Lung microvascular endothelial cell (primary cell): ENCODE results near the gene SCFD2. TPM values are rescaled to one million over a fixed set of nuclear protein-coding genes. Genes with fewer than 3 reads are reported as not detected.

Experiments
- DNase-seq, 2 donors: peaks; one replicate each; pipeline versions ENCODE4 v3.0.0 to v3.0.0-alpha.2; 2010; ENCODE audit warnings: low read depth in 2 of 2
- total RNA-seq: library from RNA; depleted of rRNA; stranded (reverse); fragments of >200 nt; gene quantifications from 2 replicates; pipeline ENCODE4 v1.2.1, GENCODE V29; 2014

SCFD2 gene
- total RNA-seq, 1 donor from 2014 or later = 11.3 TPM

DNA sequence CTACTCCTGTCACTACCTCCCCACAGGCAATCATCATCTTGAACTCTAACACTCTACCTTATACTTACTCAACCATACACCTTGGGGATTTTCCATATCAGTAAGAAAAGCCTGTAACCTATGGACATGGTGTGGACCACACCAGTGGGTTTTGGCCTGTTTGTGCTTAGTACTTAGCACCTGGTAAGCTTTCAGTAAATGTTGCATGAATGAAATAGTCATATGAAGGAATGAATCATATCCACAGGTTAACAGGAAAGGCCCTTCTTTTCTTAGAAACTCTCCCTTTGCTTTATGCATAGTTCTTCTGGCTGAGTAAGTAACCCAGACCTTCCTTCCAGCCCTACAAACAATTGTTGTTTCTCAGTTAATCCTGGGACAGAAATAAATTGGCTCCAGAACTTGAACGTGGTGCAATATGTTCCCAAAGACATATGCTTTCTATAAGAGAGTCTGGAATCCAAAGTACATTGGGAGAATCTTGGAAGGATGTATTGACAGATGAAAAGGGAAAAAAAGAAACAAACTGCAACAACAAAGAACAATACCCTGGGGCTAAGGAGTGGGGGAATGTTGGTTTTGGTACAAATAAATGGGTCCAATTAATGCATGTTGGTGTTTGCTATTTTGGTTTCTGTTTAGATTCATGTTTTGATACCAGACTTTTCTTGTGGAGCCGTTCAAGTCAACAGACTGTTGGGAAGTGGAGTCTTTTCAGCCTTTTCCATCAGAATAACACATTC is 475.9 kb downstream of the SCFD2 start:
- DNase-seq = peak in 1 of 2 donors; percentile 8

DNA sequence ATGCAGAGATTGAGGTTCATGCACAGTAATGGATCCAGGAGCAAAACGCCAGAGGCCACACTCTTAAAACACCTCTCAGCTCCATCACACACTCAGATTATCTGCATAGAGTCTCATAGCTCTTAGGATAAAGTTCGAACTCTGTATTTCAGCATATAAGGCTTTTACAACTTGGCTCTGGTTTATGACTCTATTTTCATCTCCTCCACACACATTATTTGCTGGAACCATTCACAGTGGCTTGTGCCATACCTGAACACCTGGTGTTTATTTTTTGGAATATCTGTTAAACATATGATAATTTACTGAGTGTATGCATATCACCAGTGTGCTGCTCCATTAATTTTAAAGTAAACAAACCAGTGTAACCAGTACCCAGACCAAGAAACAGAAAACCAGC is 476.5 kb downstream of the SCFD2 start:
- DNase-seq = no peak

DNA sequence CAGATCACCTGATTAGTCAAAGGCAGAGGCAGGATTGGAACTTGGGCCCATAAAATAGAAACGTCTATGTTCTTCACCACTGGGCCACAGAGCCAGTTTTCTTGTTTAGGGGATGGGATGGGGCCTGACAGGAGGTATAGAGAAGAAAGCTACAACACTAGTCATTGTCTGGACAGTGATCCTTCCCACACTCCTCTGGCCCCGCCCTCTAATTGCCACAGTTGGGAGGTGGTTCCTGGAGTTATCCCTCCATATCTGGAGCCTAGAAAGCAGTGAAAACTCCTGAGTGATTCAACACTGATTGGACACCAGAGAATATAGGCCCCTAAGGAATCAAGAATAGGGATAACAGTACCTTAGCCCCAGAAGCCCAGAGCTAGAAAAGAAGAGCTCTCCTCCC is 480.9 kb downstream of the SCFD2 start:
- DNase-seq = no peak

DNA sequence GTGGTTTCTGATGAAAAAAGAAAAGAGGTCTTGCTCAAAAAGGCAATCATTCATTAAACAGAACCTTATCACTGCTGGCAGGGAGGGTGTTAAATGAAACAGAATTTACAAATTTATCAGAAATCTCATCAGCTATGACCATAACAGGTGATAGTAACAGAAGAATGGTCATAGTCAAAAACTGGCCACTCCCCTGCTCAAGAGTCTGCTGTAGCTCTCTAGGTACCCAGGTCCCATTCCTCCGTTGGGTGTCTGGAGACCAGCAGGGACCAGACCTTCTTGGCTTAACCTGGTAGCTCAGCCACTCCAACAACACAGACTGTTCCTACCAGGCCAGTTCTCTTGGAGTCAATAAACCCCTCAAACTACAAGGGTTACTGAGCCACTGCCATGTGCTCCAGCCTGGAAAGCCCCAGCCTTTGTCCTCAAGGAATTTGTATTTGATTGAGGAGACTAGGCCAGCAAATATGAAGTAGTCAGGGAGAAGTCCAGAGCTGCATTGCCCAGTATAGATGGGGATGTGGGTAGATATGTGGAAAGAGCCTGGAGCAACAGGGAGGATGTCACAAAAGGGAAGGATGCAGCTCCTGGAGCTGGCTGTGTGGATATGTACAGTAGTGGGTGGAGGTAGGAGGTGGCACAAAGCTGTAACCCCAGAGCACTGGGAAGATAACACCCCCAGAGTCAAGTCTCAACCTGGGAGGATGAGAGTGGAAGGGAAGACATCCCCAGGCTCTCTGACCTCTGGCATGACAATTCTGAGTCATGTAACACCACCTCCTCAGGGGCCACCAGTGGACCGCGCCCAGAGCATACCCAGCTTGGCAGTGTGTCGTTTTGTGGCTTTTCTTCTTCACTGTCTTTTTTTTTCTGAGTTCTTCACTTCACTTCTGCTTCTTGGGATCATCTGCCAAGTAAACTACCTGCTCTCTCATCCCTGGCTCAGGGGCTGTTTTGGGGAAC is 481.9 kb downstream of the SCFD2 start:
- DNase-seq = no peak

DNA sequence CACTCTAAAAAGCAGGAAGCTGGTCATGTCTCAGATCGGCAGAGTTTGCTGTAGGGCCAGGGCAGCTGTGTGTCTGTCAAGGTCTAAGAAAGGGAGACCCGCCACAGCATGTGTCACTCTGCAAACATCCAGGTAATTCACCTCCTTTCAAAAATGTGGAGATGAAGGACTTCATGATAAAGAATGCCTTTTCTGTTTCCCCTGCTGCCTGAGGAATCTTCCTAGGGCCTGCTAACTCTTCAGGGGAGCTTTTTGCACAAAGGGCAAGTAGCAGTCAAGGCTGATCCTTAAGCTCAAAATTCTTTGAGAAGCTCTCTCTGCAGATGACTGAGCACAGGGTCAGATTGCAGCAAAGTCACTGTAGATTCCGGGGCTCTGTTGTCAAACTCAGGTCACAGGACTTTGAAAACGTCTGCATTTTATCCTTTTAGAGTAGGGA is 482.7 kb downstream of the SCFD2 start:
- no peak for DNase-seq

DNA sequence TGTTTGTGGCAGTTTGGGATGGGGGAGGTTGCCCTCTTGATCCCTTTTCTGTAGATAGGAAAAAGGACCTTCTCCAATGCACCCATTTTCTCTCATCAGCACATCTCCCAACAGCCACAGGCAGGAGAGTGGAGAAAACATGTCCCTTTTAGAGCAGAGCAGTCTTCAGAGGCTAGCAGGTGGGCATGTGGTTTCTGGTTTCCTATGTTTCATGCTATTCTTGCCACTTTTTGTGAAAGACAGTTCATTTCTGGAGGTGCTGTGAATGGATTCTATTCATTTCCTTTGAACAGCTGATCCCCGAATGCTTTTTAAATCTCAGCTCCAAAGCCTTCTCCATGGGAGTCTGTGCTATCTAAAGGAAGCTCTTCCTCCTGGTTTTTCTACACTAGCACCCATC is 484.9 kb downstream of the SCFD2 start:
- no peak for DNase-seq

DNA sequence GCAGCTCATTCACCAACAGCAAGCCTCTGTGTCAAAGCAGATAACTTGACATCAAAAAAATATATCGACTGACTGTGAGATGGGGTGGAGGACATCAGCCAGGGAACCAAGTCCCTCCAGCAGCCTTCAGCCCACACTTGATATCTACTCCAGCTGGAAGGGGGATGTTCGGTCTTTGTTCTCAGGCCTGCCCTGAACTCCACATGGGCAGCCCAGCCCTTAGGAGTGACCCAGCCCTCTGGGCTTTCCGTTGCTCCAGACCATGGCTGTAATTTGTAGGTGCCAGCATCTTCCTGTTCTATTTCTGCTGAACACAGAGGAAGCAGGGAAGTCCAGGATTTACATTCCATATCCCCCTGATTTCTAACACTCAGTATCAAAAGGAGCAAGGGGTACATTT is 486.4 kb downstream of the SCFD2 start:
- no peak for DNase-seq

DNA sequence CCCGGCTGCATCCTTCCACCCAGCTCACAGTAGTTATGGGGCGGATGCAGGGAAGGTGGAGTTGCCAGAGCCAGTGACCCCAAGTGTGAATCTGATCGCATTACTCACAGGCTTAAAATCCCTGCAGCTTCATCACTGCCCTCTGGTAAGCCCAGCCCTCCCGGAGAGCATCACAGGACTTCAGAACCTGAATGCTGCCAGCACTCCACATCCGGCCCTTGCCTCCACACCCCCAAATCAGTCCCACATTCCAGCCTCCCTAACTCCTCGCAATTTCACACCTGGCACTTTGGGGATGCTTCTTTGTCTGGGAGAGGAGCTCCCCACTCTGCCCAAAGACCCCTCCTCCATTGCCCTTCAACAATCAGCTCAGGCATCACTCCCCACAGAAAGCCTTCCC is 488.2 kb downstream of the SCFD2 start:
- no peak for DNase-seq

DNA sequence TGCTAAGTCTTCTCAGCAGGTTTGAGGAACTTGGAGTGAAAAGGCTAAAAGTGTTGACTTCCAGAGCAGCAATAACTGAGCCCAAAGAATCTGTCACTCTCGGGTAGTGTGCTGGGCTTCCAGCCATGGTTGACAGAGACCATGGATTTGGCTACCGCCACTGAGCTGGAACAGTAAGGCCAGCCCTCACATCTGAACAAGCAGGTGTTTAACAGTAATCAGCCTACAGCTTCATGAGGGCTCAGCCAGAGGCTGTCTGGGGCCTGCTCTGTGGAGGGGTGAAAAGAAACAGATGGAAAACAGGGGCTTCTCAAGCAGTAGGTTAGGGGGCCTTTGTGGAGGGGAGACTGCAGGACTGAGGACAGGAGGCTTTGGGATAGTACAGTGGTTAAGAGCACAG is 488.8 kb downstream of the SCFD2 start:
- no peak for DNase-seq

DNA sequence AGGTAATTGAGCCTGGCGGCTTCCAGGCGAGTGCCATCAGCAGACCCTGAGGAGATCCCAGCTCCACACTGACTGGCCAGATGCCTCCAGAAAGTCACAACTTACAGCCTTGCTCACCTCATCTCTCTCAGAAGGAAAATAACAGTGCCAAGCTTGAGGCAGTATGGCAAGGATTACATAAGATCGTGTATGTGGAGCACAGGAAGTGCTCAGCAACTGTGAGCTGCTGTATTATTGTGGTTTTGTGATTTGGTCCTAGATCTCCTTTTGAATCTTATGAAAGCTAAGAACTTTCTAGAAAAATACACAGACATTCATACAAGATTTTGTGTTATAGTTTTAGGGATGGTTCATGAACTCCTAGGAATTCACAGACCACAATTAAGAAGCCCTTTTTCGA is 489.8 kb downstream of the SCFD2 start:
- DNase-seq = no peak

DNA sequence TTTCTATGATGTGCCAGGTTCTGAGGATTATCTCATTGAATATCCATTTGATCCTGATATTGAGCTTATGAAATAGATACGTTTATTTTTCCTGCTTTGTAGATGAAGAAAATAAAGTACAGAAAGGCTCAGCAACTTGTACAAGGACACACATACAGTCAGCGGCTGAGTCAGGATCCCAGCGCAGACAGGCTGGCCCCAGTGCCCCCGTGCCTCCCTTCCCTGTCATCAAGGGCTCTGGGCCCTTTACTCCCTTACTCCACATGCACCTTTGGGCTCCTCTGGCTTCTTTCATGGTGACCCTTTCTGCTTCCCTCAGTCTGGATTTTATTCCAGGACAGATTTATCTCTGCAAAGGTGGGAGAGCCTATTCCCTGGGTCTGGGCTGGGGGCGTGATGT is 490.9 kb downstream of the SCFD2 start:
- no peak for DNase-seq

DNA sequence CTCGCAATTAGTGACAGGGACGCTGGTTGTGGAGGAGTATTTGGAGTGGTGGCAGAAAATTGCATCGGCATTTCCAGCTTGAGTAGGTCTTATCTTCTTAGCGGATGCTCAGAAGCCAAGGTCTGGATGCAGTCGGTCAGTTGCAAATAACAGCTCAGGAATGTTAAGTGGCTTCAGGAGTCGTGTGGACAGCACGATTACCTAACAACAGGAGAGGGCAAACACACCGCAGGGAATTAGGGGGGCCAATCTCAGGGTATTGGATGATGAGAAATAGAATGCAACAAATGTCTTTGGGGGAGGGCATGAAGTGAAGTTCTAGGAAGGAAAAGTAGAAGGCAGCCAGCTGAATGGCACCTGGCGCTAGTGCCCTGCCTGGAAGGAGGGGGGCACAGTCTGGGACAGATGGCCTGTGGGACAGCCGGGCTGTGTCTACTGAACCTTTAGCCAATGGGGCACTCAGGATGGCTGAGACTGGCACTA is 492.0 kb downstream of the SCFD2 start:
- no peak for DNase-seq

DNA sequence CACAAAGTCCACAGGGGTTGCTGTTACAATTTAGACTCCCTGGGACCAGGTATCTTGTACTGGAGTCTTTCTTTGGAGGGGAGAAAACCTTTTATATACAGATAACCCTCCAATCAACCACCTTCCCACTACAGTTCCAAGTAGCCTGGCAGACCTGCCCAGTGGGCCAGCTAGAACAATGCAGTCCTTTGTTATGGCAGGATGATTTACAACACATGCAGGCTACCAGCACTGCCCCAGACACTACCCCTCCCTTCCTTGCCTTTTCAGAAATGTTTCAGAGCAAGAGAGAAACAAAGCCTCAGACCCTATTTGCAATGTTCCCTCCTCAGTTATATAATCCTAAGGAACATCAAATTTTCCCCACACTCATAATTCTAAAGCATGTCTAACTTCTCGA is 492.7 kb downstream of the SCFD2 start:
- DNase-seq = peak in 1 of 2 donors; percentile 13

DNA sequence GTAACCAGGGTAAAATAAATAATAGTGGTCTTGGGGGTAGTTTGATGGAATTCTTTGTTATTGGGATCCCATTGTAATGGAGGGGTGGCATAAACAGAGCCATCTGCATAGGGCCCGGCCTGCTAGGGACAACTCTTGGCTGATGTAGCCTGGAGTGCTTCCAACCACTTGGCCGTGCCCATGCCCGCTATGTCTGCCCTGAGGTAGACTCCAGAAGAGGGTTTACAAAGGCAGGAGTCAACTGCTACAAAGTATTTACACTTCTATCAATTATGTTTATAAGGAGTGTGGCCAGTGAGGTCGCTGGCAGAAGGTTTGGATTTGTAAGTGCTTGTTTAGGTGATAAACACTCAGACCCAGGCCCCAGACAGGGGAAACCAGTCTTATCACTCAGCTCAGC is 495.6 kb downstream of the SCFD2 start:
- no peak for DNase-seq

DNA sequence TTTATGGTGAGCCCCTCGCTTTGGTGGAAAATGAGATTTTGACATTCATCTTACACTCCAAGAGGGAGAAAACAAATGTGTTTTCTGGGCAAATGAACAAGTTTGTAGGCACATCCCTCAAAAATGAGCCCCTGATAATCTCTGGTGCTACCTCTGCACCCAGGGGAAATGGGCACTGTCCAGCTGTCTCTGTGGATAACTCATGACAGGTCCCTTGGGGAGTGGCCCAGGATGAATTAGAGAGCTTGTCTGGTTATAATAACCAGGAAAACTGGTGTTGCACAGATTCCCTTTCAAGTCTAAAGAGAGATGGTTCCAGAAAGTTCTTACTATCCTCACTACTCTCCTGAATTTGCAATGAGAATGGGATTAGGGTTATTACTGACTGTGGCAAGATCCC is 496.2 kb downstream of the SCFD2 start:
- no peak for DNase-seq

DNA sequence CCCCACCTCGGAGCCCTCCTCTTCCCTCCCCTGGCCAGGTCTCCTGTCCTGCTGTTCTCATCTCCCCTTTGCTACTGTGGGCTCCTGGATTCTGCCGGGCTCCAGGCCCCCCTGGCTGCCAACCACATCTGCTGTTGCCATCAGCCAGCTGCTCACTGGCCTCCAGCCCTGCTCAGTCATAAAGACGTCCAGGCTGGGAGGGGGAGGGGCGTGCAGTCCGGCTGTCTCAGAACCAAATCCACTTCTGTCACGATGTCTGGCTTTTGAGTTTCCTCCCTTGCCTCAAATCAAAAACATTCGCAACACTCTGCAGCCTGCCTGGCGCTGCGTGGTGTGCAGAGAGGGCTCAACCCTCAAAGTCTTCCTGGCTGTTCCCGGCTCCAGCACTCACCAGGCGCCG is 496.7 kb downstream of the SCFD2 start:
- DNase-seq = no peak

DNA sequence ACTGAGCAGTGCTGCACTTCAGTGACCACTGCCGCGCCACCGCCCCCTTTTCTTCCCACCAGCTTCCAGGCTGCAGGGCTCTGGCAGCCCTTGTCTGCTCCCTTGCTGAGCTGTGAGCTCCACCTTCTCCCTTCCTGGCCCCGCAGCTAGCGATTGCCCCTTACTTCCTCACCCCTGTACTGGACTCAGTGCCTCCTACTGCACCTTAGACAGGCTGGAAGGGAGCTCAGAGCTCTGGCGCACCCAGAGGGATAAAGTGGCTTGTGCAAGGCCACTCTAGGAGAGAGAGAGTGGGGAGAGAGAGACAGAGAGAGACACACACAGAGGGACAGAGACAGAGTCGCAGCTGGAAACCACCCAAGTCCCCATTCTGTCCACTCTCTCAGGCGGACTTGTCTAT is 497.7 kb downstream of the SCFD2 start:
- DNase-seq = no peak

DNA sequence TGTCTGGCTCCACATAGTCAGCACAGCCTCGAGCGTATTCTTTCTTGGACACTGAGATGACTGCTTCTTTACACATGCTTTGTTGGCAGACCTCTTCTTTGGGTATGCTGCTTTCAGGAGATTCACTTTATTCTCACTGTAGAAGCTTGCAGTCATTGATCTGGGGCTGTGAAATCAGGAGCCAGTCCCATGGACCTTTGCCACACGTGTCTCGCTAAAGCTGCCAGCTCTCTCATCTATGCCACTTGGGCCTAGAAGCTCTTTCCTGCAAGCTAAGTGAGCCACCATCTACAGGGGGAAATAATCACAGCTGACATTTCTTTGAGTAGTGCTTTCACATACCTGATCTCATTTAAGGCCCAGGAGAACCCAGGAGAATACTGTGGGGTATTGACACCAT is 498.7 kb downstream of the SCFD2 start:
- DNase-seq = no peak

DNA sequence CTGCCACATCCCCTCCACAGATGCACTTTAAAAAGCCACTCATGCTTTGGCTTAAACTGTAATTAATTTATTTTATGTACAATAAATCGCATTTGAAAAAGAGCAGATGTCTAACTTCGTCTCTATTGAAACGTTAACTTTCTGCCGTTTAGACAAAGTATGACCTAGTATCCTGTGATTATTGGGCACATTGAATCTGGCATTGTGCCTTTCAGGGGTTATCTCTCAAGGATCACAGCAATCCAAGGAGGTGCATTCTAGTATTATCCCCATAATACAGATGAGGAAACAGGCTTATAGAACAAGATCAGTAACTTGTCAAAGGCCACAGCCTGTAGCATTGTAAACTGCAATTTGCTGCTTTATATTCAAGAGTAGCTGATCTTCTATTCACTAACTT is 499.1 kb downstream of the SCFD2 start:
- no peak for DNase-seq

DNA sequence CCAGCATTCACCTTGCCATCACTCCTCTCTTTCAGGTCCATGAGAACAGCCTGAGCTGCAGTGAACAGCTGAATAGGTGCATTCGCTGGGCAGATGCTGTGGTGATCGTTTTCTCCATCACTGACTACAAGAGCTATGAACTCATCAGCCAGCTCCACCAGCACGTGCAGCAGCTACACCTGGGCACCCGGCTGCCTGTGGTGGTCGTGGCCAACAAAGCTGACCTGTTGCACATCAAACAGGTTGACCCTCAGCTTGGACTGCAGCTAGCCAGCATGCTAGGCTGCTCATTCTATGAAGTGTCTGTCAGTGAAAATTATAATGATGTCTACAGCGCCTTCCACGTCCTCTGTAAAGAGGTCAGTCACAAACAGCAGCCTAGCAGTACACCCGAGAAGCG is 500.6 kb downstream of the SCFD2 start:
- DNase-seq = no peak

DNA sequence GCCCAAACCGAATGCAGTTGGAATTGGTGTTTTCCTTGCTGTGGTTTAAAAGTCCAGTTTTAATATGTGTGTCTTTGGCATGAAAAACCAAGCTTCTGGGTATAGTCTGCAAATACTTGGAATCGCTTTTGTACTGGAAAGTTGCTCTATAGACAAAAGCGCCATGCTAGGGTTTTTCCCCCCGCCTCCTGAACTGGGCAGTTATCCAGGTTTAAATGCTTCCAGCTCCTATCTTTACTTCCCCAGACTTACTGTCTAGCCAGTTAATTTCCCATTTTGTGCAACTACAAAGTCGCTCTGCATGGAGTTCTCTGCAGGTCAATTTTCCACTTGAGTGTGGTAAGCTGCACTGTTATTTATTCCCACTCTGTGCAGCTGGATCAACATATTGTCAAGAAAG is 501.1 kb downstream of the SCFD2 start:
- DNase-seq = peak; percentile 53 to 81

DNA sequence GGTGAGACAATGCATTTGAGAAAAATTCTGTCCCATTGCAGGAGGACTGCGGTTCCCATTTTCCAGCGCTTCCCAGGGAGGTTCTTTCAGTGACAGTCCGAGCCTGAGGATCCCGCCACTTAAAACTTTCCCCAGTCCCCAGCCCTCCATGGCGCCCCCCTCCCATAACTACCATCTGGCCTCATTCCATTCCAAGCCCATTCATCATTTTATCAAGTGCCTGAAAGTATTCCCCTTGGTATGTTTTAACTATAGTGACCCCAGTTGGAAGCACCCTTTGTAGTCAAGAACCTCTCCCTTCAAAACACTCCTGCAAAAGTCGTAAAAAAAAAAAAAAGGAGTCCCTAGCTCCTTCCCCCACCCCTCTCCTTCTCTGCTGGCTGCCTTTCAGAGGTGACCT is 502.5 kb downstream of the SCFD2 start:
- no peak for DNase-seq
